ENCODE data around the gene FBF1.

- TF ChIP-seq, protein P1, sequence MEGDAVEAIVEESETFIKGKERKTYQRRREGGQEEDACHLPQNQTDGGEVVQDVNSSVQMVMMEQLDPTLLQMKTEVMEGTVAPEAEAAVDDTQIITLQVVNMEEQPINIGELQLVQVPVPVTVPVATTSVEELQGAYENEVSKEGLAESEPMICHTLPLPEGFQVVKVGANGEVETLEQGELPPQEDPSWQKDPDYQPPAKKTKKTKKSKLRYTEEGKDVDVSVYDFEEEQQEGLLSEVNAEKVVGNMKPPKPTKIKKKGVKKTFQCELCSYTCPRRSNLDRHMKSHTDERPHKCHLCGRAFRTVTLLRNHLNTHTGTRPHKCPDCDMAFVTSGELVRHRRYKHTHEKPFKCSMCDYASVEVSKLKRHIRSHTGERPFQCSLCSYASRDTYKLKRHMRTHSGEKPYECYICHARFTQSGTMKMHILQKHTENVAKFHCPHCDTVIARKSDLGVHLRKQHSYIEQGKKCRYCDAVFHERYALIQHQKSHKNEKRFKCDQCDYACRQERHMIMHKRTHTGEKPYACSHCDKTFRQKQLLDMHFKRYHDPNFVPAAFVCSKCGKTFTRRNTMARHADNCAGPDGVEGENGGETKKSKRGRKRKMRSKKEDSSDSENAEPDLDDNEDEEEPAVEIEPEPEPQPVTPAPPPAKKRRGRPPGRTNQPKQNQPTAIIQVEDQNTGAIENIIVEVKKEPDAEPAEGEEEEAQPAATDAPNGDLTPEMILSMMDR (optimal IDR thresholded peaks at IDR 0.05 in 1 of 3, IDR thresholded peaks at IDR 0.05 in 1 of 3, conservative IDR thresholded peaks at IDR 0.05 in 1 of 3; ENCODE audit: extremely low read depth in 1 of 3, insufficient read depth in 2 of 3, low read length in 3 of 3) = peak; percentile 72 to 94 (median 93)
- TF ChIP-seq EZH2 (IDR thresholded peaks at IDR 0.05; ENCODE audit: low read length) = no peak
Measured at GRCh38 chr17:75904749-75905521, 35.9 kb downstream of the FBF1 start, which contains the start of gene MRPL38.

All from keratinocyte (primary cell).